K562 (cell line): ENCODE data around the gene SMG6. TPM values are rescaled to one million over a fixed set of nuclear protein-coding genes. Genes with fewer than 3 reads are reported as not detected.

Source experiments
- ATAC-seq: fragments of 200-7000 bp; cut with Tn5 transposase; 3 replicates; pipeline ENCODE4 v1.9.1; 2020; ENCODE audit warnings: moderate library complexity
- BruUV-seq: library from RNA; stranded (reverse); fragments of 400-500 nt; replicated peaks from 2 replicates; lab custom pipeline; 2021; lab: Mats Ljungman, UMichigan
- CTCF ChIA-PET: fragments of 300-600 bp; formaldehyde crosslinking; extraction: SDS; loops from one replicate; lab custom pipeline; 2021; ENCODE audit warnings: low intra/inter-chr PET ratio; lab: Yijun Ruan, JAX
- POLR2A ChIA-PET: fragments of 300-600, 350-650 bp; sonication (Branson Sonifier 250); formaldehyde crosslinking; extraction: SDS; loops from one replicate; lab custom pipeline; 2021; ENCODE audit warnings: antibody characterized with exemption, inconsistent platforms; lab: Yijun Ruan, JAX
- DNase-seq, 4 experiments: peaks; one replicate each; pipeline versions ENCODE4 v3.0.0 to v3.0.0-alpha.2; 2011 to 2018; ENCODE audit warnings: low spot score in 3 of 4, mixed read lengths in 3 of 4; ENCODE audit errors: extremely low read depth in 1 of 4
- FAIRE-seq: peaks from 2 replicates; lab custom pipeline; 2011; peaks lifted over from hg19 to GRCh38; lab: Jason Lieb, UNC
- H2AFZ ChIP-seq: 2 replicates; pipeline ENCODE4 v1.6.0; 2011; ENCODE audit warnings: low read depth, low read length, control low read depth, inconsistent platforms
- H3K27ac ChIP-seq: fragments of 200-600 bp; 3 replicates; pipeline ENCODE4 v1.8.0; 2011; ENCODE audit warnings: low read depth, mild to moderate bottlenecking, control low read depth, inconsistent platforms, low read length, moderate library complexity, mixed read lengths; ENCODE audit errors: extremely low read depth
- H3K27me3 ChIP-seq, 2 experiments: fragments of 300-600 bp in 1 of 2; 2 replicates in 1 of 2; 3 replicates in 1 of 2; pipeline versions ENCODE4 v1.6.0 to v1.8.0; 2011; ENCODE audit warnings: inconsistent platforms in 2 of 2, low read length in 2 of 2, mild to moderate bottlenecking in 1 of 2, mixed read lengths in 1 of 2, moderate library complexity in 1 of 2; ENCODE audit not compliant: control insufficient read depth in 2 of 2, insufficient read depth in 2 of 2
- H3K36me3 ChIP-seq: fragments of 300-600 bp; 3 replicates; pipeline ENCODE4 v1.8.0; 2011; ENCODE audit warnings: mild to moderate bottlenecking, low read length, inconsistent platforms; ENCODE audit not compliant: control insufficient read depth, insufficient read depth
- H3K4me1 ChIP-seq, 2 experiments: fragments of 200-600 bp in 1 of 2; replicated peaks in 1 of 2; 2 replicates in 1 of 2; 3 replicates in 1 of 2; pipeline versions ENCODE4 v1.5.1 to v1.8.0; 2011; ENCODE audit warnings: inconsistent platforms in 2 of 2, low read length in 2 of 2, mild to moderate bottlenecking in 1 of 2, mixed read lengths in 1 of 2, moderate library complexity in 1 of 2; ENCODE audit not compliant: control insufficient read depth in 2 of 2, insufficient read depth in 2 of 2
- H3K4me2 ChIP-seq: 2 replicates; pipeline ENCODE4 v1.6.1; 2011; ENCODE audit warnings: low read length, control low read depth, inconsistent platforms, mixed read lengths; ENCODE audit not compliant: insufficient read depth
- H3K4me3 ChIP-seq: fragments of 200-600 bp; sonication (generic), shearing (Covaris generic); 2 replicates; pipeline ENCODE4 v1.5.1; 2016; ENCODE audit warnings: control low read depth, inconsistent platforms
- H3K79me2 ChIP-seq: fragments of 200-600 bp; 3 replicates; pipeline ENCODE4 v1.8.0; 2011; ENCODE audit warnings: low read length, inconsistent platforms; ENCODE audit not compliant: control insufficient read depth, insufficient read depth
- H3K9ac ChIP-seq, 2 experiments: 2 replicates each; pipeline versions ENCODE4 v1.6.0 to v1.6.1; 2011; ENCODE audit warnings: low read depth in 2 of 2, low read length in 2 of 2, control low read depth in 1 of 2, inconsistent platforms in 1 of 2, mild to moderate bottlenecking in 1 of 2, mixed read lengths in 1 of 2; ENCODE audit not compliant: insufficient read depth in 1 of 2
- H3K9me1 ChIP-seq: one replicate; pipeline ENCODE4 v1.6.0; 2011; ENCODE audit warnings: inconsistent platforms, mild to moderate bottlenecking, low read length, moderate library complexity; ENCODE audit not compliant: control insufficient read depth, insufficient read depth
- H3K9me3 ChIP-seq: replicated peaks from 2 replicates; pipeline ENCODE4 v1.5.1; 2011; ENCODE audit warnings: low read depth, low read length, inconsistent platforms; ENCODE audit not compliant: control insufficient read depth, insufficient read depth
- H4K20me1 ChIP-seq: replicated peaks from 2 replicates; pipeline ENCODE4 v1.6.1; 2011; ENCODE audit warnings: low read length, inconsistent platforms, mixed read lengths; ENCODE audit not compliant: control insufficient read depth, insufficient read depth
- BACH1 ChIP-seq: fragments of 200-800 bp; sonication (Bioruptor generic); IDR thresholded peaks from 2 replicates; pipeline ENCODE4 v1.6.1; 2016; ENCODE audit warnings: missing genetic modification characterization, missing compliant biosample characterization
- BRD9 ChIP-seq: fragments of 450-650 bp; IDR thresholded peaks from 2 replicates; pipeline ENCODE4 v1.6.1; 2018; ENCODE audit warnings: low read depth; ENCODE audit not compliant: partially characterized antibody
- CBFA2T3 ChIP-seq: fragments of 450-650 bp; IDR thresholded peaks from 2 replicates; pipeline ENCODE4 v1.6.1; 2017
- CBX1 ChIP-seq: sonication (generic); IDR thresholded peaks from 2 replicates; pipeline ENCODE4 v1.6.1; 2016; ENCODE audit warnings: antibody characterized with exemption, low read depth, mild to moderate bottlenecking
- HOXB6 ChIP-seq: fragments of 250-450 bp; sonication (Bioruptor Pico); IDR thresholded peaks from 2 replicates; pipeline ENCODE4 v1.5.1; 2022; ENCODE audit warnings: mild to moderate bottlenecking, borderline replicate concordance
- KLF1 ChIP-seq: fragments of 450-650 bp; IDR thresholded peaks from 2 replicates; pipeline ENCODE4 v1.6.1; 2016; ENCODE audit warnings: missing genetic modification characterization, missing compliant biosample characterization
- L3MBTL2 ChIP-seq: fragments of 450-650 bp; IDR thresholded peaks from 2 replicates; pipeline ENCODE4 v1.6.1; 2016; ENCODE audit warnings: mild to moderate bottlenecking, moderate library complexity
- MECOM ChIP-seq: fragments of 250-450 bp; sonication (Bioruptor Pico); IDR thresholded peaks from 2 replicates; pipeline ENCODE4 v1.8.0; 2022; ENCODE audit warnings: inconsistent platforms
- NR2C1 ChIP-seq, 2 experiments: fragments of 450-650 bp; IDR thresholded peaks; 2 replicates each; pipeline ENCODE4 v1.6.1; 2017; ENCODE audit warnings: mild to moderate bottlenecking in 2 of 2, antibody characterized with exemption in 1 of 2, inconsistent platforms in 1 of 2, missing compliant biosample characterization in 1 of 2, missing genetic modification characterization in 1 of 2
- NR2F6 ChIP-seq: fragments of 450-650 bp; formaldehyde crosslinking; IDR thresholded peaks from 2 replicates; pipeline ENCODE4 v1.4.0; 2020; ENCODE audit warnings: mild to moderate bottlenecking
- PHB2 ChIP-seq: fragments of 450-650 bp; IDR thresholded peaks from 2 replicates; pipeline ENCODE4 v1.6.1; 2017; ENCODE audit warnings: low read depth
- SOX6 ChIP-seq: fragments of 450-650 bp; IDR thresholded peaks from 2 replicates; pipeline ENCODE4 v1.6.1; 2014; ENCODE audit warnings: mild to moderate bottlenecking
- SUPT5H ChIP-seq: fragments of 450-650 bp; IDR thresholded peaks from 2 replicates; pipeline ENCODE4 v1.6.1; 2016
- TBL1XR1 ChIP-seq, 2 experiments: IDR thresholded peaks; 2 replicates each; pipeline ENCODE4 v1.6.1; 2012; ENCODE audit warnings: improper control_type of control experiment in 2 of 2, low read length in 2 of 2, mild to moderate bottlenecking in 1 of 2
- TCFL5 ChIP-seq: fragments of 250-450 bp; sonication (Bioruptor Pico); conservative IDR thresholded peaks from 2 replicates; pipeline ENCODE4 v1.6.1; 2021; ENCODE audit warnings: mild to moderate bottlenecking, moderate library complexity, matching md5 sums
- TEAD4 ChIP-seq, 2 experiments: sonication (generic) in 1 of 2; formaldehyde crosslinking in 1 of 2; IDR thresholded peaks; 2 replicates each; pipeline versions ENCODE4 v1.6.1 to v1.8.0; 2012 to 2022; ENCODE audit warnings: borderline replicate concordance in 1 of 2, inconsistent platforms in 1 of 2, low read length in 1 of 2, mild to moderate bottlenecking in 1 of 2, missing genetic modification reagents in 1 of 2
- ZNF124 ChIP-seq: sonication (generic); formaldehyde crosslinking; IDR thresholded peaks from 2 replicates; pipeline ENCODE4 v1.8.1; 2022; ENCODE audit warnings: missing genetic modification reagents
- ZNF436 ChIP-seq: fragments of 250-450, 450-650 bp; sonication (Bioruptor Pico); formaldehyde crosslinking; IDR thresholded peaks from 2 replicates; pipeline ENCODE4 v1.7.0; 2020; ENCODE audit warnings: mild to moderate bottlenecking
- ZNF764 ChIP-seq: fragments of 250-450 bp; sonication (Bioruptor Pico); IDR thresholded peaks from 2 replicates; pipeline ENCODE4 v1.4.0; 2020; ENCODE audit warnings: low read depth, mild to moderate bottlenecking, moderate library complexity
- ZNF830 ChIP-seq: fragments of 250-450 bp; sonication (Bioruptor Pico); IDR thresholded peaks from 2 replicates; pipeline ENCODE4 v1.5.0; 2021; ENCODE audit warnings: mild to moderate bottlenecking
- WGBS: fragments of 100-300 bp; shearing (Covaris generic); methylation state at CpG from one replicate; pipeline ENCODE4 v1.1.6; 2016; ENCODE audit warnings: low coverage, mixed read lengths; ENCODE audit not compliant: insufficient coverage; ENCODE audit errors: missing lambda C conversion rate; 5-methylcytosine and 5-hydroxymethylcytosine counted together
- in situ Hi-C: fragments of 300-500 bp; cut with MboI; formaldehyde crosslinking; loops from 4 replicates; pipeline ENCODE4 v1.15.0; 2018; ENCODE audit warnings: inconsistent platforms, mixed read lengths
- intact Hi-C: fragments of 100-400 bp; cut with micrococcal nuclease; formaldehyde crosslinking; loops from 2 replicates; pipeline ENCODE4 v1.14.2; 2022
- polyA plus RNA-seq, 8 experiments: library from polyadenylated mRNA; depleted of rRNA in 4 of 8; stranded (reverse) in 5 of 8; unstranded in 3 of 8; fragments of >200 nt; fragmentation: Nextera tagmentation in 2 of 8; fragmentation: Illumina TruSeq in 1 of 8; extraction: Ambion mirVana in 2 of 8; extraction: Trizol in 1 of 8; gene quantifications; 2 replicates each; pipeline versions ENCODE4 v1.2.1 to v1.2.3, GENCODE V29; 2011 to 2014; ENCODE audit warnings: inconsistent platforms in 1 of 8, missing spikeins in 1 of 8
- total RNA-seq, 7 experiments: library from RNA; depleted of rRNA in 6 of 7; stranded (reverse); fragments of >200 nt in 6 of 7; fragmentation: Illumina TruSeq in 2 of 7; extraction: Trizol in 2 of 7; gene quantifications; 2 replicates each; pipeline versions ENCODE4 v1.2.1 to v1.2.3, GENCODE V29; 2011 to 2021; ENCODE audit warnings: low replicate concordance in 1 of 7
- TF ChIP-seq, protein P1 (sequence below): fragments of 250-450 bp; sonication (Bioruptor Pico); IDR thresholded peaks from 2 replicates; pipeline ENCODE4 v1.5.0; 2022; ENCODE audit warnings: mild to moderate bottlenecking

Gene SMG6
- total and polyA plus RNA-seq, 9 of the 15 experiments (the other 6 are each of a cell fraction or from before 2014, with no cell fraction given), result 0.44 to 13.9 (median 6.0) TPM

DNA sequence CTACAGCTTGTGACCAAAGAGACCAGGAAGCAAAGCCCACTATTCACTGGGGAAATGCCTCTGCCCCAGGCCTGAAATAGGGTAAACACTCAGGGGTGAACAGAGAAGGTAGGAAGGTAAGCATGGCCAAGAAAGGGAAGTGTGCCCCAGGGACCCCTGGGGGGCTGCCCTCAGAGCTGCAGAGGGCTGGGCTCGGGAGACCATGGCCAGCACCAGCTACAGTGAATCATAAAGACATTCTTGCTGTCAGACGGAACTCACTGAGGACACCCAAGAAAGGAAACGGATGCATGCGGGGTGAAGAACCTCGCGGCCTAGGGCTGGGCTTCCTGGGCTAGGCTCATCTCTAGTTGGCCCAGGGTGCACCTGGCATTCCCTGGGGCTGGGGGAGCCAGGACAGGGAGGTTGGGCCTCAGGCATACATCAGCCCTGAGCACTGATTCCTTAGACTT is 239.0 kb downstream of the SMG6 start (continued):
- TF ChIP-seq, protein P1, sequence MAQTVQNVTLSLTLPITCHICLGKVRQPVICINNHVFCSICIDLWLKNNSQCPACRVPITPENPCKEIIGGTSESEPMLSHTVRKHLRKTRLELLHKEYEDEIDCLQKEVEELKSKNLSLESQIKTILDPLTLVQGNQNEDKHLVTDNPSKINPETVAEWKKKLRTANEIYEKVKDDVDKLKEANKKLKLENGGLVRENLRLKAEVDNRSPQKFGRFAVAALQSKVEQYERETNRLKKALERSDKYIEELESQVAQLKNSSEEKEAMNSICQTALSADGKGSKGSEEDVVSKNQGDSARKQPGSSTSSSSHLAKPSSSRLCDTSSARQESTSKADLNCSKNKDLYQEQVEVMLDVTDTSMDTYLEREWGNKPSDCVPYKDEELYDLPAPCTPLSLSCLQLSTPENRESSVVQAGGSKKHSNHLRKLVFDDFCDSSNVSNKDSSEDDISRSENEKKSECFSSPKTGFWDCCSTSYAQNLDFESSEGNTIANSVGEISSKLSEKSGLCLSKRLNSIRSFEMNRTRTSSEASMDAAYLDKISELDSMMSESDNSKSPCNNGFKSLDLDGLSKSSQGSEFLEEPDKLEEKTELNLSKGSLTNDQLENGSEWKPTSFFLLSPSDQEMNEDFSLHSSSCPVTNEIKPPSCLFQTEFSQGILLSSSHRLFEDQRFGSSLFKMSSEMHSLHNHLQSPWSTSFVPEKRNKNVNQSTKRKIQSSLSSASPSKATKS, result no peak
- TF ChIP-seq TCFL5 (CRISPR knock-in tag) (no peak), CBX1 (no peak), NR2F6 (no peak), SOX6 (no peak), NR2C1 (IDR thresholded peaks at IDR 0.05) (no peak), NR2C1 (tag; IDR thresholded peaks at IDR 0.05) (no peak), BACH1 (tag) (no peak)

DNA sequence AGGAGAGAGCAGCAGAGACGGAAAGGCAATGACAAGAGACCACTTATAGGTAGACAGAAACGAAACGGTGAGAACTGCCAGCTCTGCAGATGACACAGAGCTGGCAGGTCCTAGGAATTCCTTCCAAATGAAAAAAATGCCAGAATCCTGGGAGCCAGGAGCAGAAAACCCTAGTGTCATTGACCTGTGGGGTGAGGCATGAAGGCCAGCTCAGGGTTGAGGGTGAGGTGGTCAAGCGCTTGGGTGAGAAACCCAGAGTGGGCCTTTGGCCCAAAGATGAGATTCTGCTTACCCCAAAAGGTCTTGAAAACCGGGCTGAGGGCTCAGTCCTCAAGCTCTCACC is 239.5 kb downstream of the SMG6 start:
- intact Hi-C loops, result no loop called here
- Histone ChIP-seq H3K4me1 (peaks cover 0 to 25% of the 10 kb centered on the region in 2 experiments; a peak in 2 of 5 replicates), H3K79me2 (no peaks in the 10 kb centered on the region), H3K4me3 (no peak overlapping the region), H3K9me3 (no peaks in the 10 kb centered on the region), H3K9ac (no peak overlapping the region), H3K36me3 (peaks cover 16% of the 10 kb centered on the region; the same call in 2 of the 3 replicates), H3K27me3 (no peaks in the 10 kb centered on the region), H2AFZ (no peak overlapping the region), H4K20me1 (no peaks in the 10 kb centered on the region), H3K27ac (no peak overlapping the region), H3K9me1 (no peaks in the 10 kb centered on the region), H3K4me2 (no peak overlapping the region)
- BruUV-seq, result no TSS peak
- ChIA-PET CTCF (no interaction called here), POLR2A (interaction anchor here (1.0 kb wide), 1 partner anchor 13 kb away, joined by 3 read pairs; no protein-coding TSS in a partner anchor)
- in situ Hi-C loops, result loop anchor here (10.0 kb wide), 1 partner anchor 181 kb away; no protein-coding TSS in a partner anchor
- DNase-seq (no peak), ATAC-seq (no peak), FAIRE-seq (no peak)
- 45% methylated on average over 4 of the region's 5 CpGs for WGBS
- TF ChIP-seq HOXB6, result no peak
- no peak for TF ChIP-seq PHB2
- no peak for TF ChIP-seq L3MBTL2
- TF ChIP-seq ZNF124 (CRISPR knock-in tag), result no peak
- TF ChIP-seq ZNF764 (CRISPR knock-in tag), result no peak
- TF ChIP-seq CBFA2T3, result no peak
- TF ChIP-seq ZNF830 (CRISPR knock-in tag), result no peak
- TF ChIP-seq SUPT5H, result no peak
- TF ChIP-seq ZNF436, result no peak
- TF ChIP-seq BRD9, result no peak
- no peak for TF ChIP-seq MECOM (CRISPR knock-in tag)
- no peak for TF ChIP-seq KLF1 (tag)
- TF ChIP-seq TEAD4 (IDR thresholded peaks at IDR 0.05; ENCODE audit: low read length), result no peak
- TF ChIP-seq TEAD4 (CRISPR knock-in tag; IDR thresholded peaks at IDR 0.05; ENCODE audit: borderline replicate concordance), result no peak
- no peak for TF ChIP-seq TBL1XR1 (IDR thresholded peaks at IDR 0.05; ENCODE audit: low read length in 2 of 2)
